CD4-positive, alpha-beta T cell treated with Interleukin-17A for 1 hour (primary cell): ENCODE results near the gene TAF11L14.

ENCODE experiments used
- DNase-seq: peaks from one replicate; pipeline ENCODE4 v3.0.0-alpha.2; 2020

TAF11L14 gene

GRCh38 chr5:17680737-17681136, 46.5 kb downstream of the TAF11L14 start:
- DNase-seq, result no peak
